ENCODE data around the gene ZYX.

DNA sequence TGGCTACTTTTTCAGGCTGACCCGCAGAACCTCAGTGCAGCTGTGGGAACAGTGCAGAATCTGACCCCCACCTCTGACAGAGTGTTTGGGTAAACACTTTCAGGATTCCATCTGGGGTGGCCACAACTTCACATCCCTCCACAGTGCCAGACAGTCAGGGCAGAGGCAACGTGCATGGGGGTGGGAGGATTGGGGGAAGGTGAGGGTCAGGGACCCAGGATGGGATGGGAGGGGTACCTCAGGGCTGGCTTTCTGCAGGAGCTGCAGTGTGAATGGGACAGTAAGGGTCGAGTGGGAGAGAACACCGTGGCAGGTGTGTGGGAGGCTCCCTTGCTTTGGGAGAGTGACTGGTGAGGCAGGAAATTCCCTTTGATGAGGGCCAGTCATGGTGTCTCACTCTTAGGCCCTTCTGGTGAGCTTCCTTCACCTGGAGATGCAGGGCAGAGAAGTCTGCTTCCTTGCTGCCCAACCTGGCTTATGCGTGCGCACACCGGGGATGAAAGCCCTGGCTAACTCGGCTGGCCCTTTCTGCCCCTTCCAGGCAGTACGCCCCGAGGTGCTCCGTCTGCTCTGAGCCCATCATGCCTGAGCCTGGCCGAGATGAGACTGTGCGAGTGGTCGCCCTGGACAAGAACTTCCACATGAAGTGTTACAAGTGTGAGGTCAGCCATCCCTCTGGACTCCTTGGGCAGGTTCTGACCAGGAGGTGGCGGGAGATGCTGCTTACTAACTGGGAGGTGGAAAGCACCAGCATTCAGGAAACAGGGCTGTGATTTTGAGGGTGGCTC is 8.4 kb downstream of the ZYX start:
- TF ChIP-seq POLR2A (IDR thresholded peaks at IDR 0.05; ENCODE audit: low read depth, low read length), result peak; percentile 23; the same call in 1 of the 2 replicates
- TF ChIP-seq POLR2AphosphoS5 (IDR thresholded peaks at IDR 0.05; ENCODE audit: low read depth, low read length), result no peak; the same call in 1 of the 2 replicates
- no peak for TF ChIP-seq TAF1 (IDR thresholded peaks at IDR 0.05; ENCODE audit: borderline replicate concordance, low read depth, low read length)

Data from GM12892 (cell line).